Measurements from ENCODE around the gene SGPL1.
"Not testable (repeated sequence)": the region's sequence is repeated elsewhere in the genome, so short reads cannot be mapped to it uniquely, and the experiment has no call there.

The SGPL1 gene

GRCh38 chr10:70908406-70909296, 92.9 kb downstream of the SGPL1 start:
- no peak for DNase-seq

- DNase-seq = no peak
Observed at GRCh38 chr10:70909326-70909935, 93.7 kb downstream of the SGPL1 start.

GRCh38 chr10:70910486-70911341, 95.0 kb downstream of the SGPL1 start:
- DNase-seq = no peak

GRCh38 chr10:70911386-70911785, 95.6 kb downstream of the SGPL1 start:
- no peak for DNase-seq

- DNase-seq = no peak
Observed at GRCh38 chr10:70912556-70912955, 96.8 kb downstream of the SGPL1 start.

- DNase-seq = no peak
Observed at GRCh38 chr10:70913191-70913892, 97.6 kb downstream of the SGPL1 start.

GRCh38 chr10:70913893-70914240, 98.1 kb downstream of the SGPL1 start:
- DNase-seq = no peak

GRCh38 chr10:70914316-70914864, 98.6 kb downstream of the SGPL1 start:
- DNase-seq = no peak

- DNase-seq = no peak
Observed at GRCh38 chr10:70915206-70915605, 99.5 kb downstream of the SGPL1 start.

- DNase-seq = no peak
Observed at GRCh38 chr10:70915806-70916205, 100.1 kb downstream of the SGPL1 start.

GRCh38 chr10:70916241-70916640, 100.5 kb downstream of the SGPL1 start:
- no peak for DNase-seq

GRCh38 chr10:70917226-70917625, 101.5 kb downstream of the SGPL1 start:
- no peak for DNase-seq

GRCh38 chr10:70917635-70918034, 101.9 kb downstream of the SGPL1 start:
- no peak for DNase-seq

- DNase-seq = no peak
Observed at GRCh38 chr10:70918851-70919530, 103.2 kb downstream of the SGPL1 start.

GRCh38 chr10:70919906-70920305, 104.2 kb downstream of the SGPL1 start:
- not testable (repeated sequence) for DNase-seq

- DNase-seq = no peak
Observed at GRCh38 chr10:70920519-70920918, 104.8 kb downstream of the SGPL1 start.

- DNase-seq = no peak
Observed at GRCh38 chr10:70921285-70921684, 105.5 kb downstream of the SGPL1 start.

- no peak for DNase-seq
Observed at GRCh38 chr10:70923696-70924095, 107.9 kb downstream of the SGPL1 start.

- DNase-seq = peak; percentile 55 to 82 (median 64)
Observed at GRCh38 chr10:70925377-70926225, 109.9 kb downstream of the SGPL1 start.

- no peak for DNase-seq
Observed at GRCh38 chr10:70926226-70927000, 110.7 kb downstream of the SGPL1 start.
